DND-41 (cell line): ENCODE measurements around the gene CALN1.

ENCODE experiments used
- ATAC-seq: fragments of 200-7000 bp; cut with Tn5 transposase; 3 replicates; pipeline ENCODE4 v1.9.1; 2021; ENCODE audit warnings: low read depth; ENCODE audit not compliant: insufficient read depth
- DNase-seq: peaks from one replicate; pipeline ENCODE4 v3.0.0-alpha.2; 2020
- H2AFZ ChIP-seq: 2 replicates; pipeline ENCODE4 v1.6.0; 2012; ENCODE audit warnings: low read depth, low read length
- H3K27ac ChIP-seq: 2 replicates; pipeline ENCODE4 v1.5.1; 2012; ENCODE audit warnings: low read length, inconsistent platforms
- H3K27me3 ChIP-seq: fragments of 200-600 bp; sonication (generic); 2 replicates; pipeline ENCODE4 v1.6.0; 2012; ENCODE audit warnings: low read length, mild to moderate bottlenecking, inconsistent platforms; ENCODE audit not compliant: insufficient read depth, poor library complexity
- H3K36me3 ChIP-seq: 2 replicates; pipeline ENCODE4 v1.5.1; 2012; ENCODE audit warnings: low read length, inconsistent platforms; ENCODE audit not compliant: insufficient read depth
- H3K4me1 ChIP-seq: 2 replicates; pipeline ENCODE4 v1.5.1; 2012; ENCODE audit warnings: mild to moderate bottlenecking, low read length; ENCODE audit not compliant: insufficient read depth
- H3K4me2 ChIP-seq: 2 replicates; pipeline ENCODE4 v1.6.0; 2012; ENCODE audit warnings: mild to moderate bottlenecking, moderate library complexity, low read length, inconsistent platforms; ENCODE audit not compliant: insufficient read depth
- H3K4me3 ChIP-seq, 2 experiments: fragments of 200-600 bp in 1 of 2; shearing (Covaris generic) in 1 of 2; 2 replicates each; pipeline ENCODE4 v1.5.1; 2012 to 2016; ENCODE audit warnings: inconsistent platforms in 2 of 2, low read length in 2 of 2, mild to moderate bottlenecking in 2 of 2, low read depth in 1 of 2, moderate library complexity in 1 of 2
- H3K79me2 ChIP-seq: 2 replicates; pipeline ENCODE4 v1.6.0; 2012; ENCODE audit warnings: low read length, inconsistent platforms; ENCODE audit not compliant: insufficient read depth
- H3K9ac ChIP-seq: 2 replicates; pipeline ENCODE4 v1.6.0; 2012; ENCODE audit warnings: low read depth, mild to moderate bottlenecking, inconsistent platforms, low read length, moderate library complexity
- H3K9me3 ChIP-seq: 2 replicates; pipeline ENCODE4 v1.5.1; 2012; ENCODE audit warnings: low read length, moderate library complexity, mild to moderate bottlenecking, inconsistent platforms; ENCODE audit not compliant: insufficient read depth, severe bottlenecking
- H4K20me1 ChIP-seq: 2 replicates; pipeline ENCODE4 v1.6.0; 2012; ENCODE audit warnings: low read length; ENCODE audit not compliant: insufficient read depth
- CTCF ChIP-seq: IDR thresholded peaks from 2 replicates; pipeline ENCODE4 v1.5.1; 2012; ENCODE audit warnings: borderline replicate concordance, low read length, moderate library complexity, mild to moderate bottlenecking; ENCODE audit not compliant: poor library complexity, severe bottlenecking; ENCODE audit errors: extremely low read depth
- EZH2 ChIP-seq: IDR thresholded peaks from 3 replicates; pipeline ENCODE4 v1.6.1; 2012; ENCODE audit warnings: borderline replicate concordance, low read depth, mild to moderate bottlenecking, moderate library complexity, low read length, inconsistent platforms; ENCODE audit not compliant: severe bottlenecking

CALN1 gene

GRCh38 chr7:71854546-71855397 lies 557.4 kb downstream of the CALN1 start:
- H2AFZ ChIP-seq: peak overlapping the region; percentile 62
- no peaks in the 10 kb centered on the region for H4K20me1 ChIP-seq
- H3K27me3 ChIP-seq: no peaks in the 10 kb centered on the region
- H3K4me3 ChIP-seq: no peak overlapping the region
- ATAC-seq (no peak), DNase-seq (no peak)
- no peak overlapping the region for H3K9ac ChIP-seq
- H3K79me2 ChIP-seq: no peaks in the 10 kb centered on the region
- TF ChIP-seq EZH2 (no peak), CTCF (no peak)
- H3K9me3 ChIP-seq: no peaks in the 10 kb centered on the region
- H3K27ac ChIP-seq: peak overlapping the region; percentile 58
- H3K4me1 ChIP-seq: peaks cover 21% of the 10 kb centered on the region
- H3K36me3 ChIP-seq: no peaks in the 10 kb centered on the region
- no peak overlapping the region for H3K4me2 ChIP-seq

GRCh38 chr7:71851776-71852498 lies 560.2 kb downstream of the CALN1 start:
- Histone ChIP-seq H3K4me1 (peaks cover 21% of the 10 kb centered on the region), H3K4me3 (no peak overlapping the region), H3K36me3 (no peaks in the 10 kb centered on the region), H4K20me1 (no peaks in the 10 kb centered on the region), H3K27me3 (no peaks in the 10 kb centered on the region), H3K27ac (no peak overlapping the region), H3K79me2 (no peaks in the 10 kb centered on the region), H3K9me3 (peaks cover 10% of the 10 kb centered on the region), H2AFZ (peak overlapping the region; percentile 50; the same call in 1 of the 2 replicates), H3K4me2 (no peak overlapping the region), H3K9ac (no peak overlapping the region)
- DNase-seq (no peak), ATAC-seq (no peak)
- no peak for TF ChIP-seq EZH2

GRCh38 chr7:71846160-71846559 lies 566.0 kb downstream of the CALN1 start:
- Histone ChIP-seq H3K27me3 (no peaks in the 10 kb centered on the region), H3K79me2 (no peaks in the 10 kb centered on the region), H3K9me3 (peaks cover 10% of the 10 kb centered on the region), H3K36me3 (no peaks in the 10 kb centered on the region), H3K4me1 (peaks cover 32% of the 10 kb centered on the region), H3K4me3 (no peak overlapping the region), H4K20me1 (no peaks in the 10 kb centered on the region), H3K27ac (no peak overlapping the region), H2AFZ (no peak overlapping the region), H3K4me2 (no peak overlapping the region), H3K9ac (no peak overlapping the region)
- DNase-seq (peak; percentile 55), ATAC-seq (peak; percentile 67)
- peak; percentile 39 for TF ChIP-seq CTCF
- no peak for TF ChIP-seq EZH2

GRCh38 chr7:71843676-71844075 lies 568.5 kb downstream of the CALN1 start:
- Histone ChIP-seq H3K4me3 (peak overlapping the region in 1 of 2 experiments; percentile 12; a peak in 1 of 4 replicates), H2AFZ (peak overlapping the region; percentile 78), H3K4me1 (peaks cover 32% of the 10 kb centered on the region), H4K20me1 (no peaks in the 10 kb centered on the region), H3K9me3 (peaks cover 8% of the 10 kb centered on the region), H3K27me3 (no peaks in the 10 kb centered on the region), H3K79me2 (no peaks in the 10 kb centered on the region), H3K9ac (peak overlapping the region; percentile 45), H3K36me3 (no peaks in the 10 kb centered on the region), H3K27ac (peak overlapping the region; percentile 91), H3K4me2 (peak overlapping the region; percentile 50)
- TF ChIP-seq EZH2 (no peak), CTCF (peak; percentile 90)
- ATAC-seq (peak; percentile 93), DNase-seq (peak; percentile 41)
